CD4-positive, alpha-beta T cell (primary cell): ENCODE results near the gene FOSL2. TPM values are rescaled to one million over a fixed set of nuclear protein-coding genes. Genes with fewer than 3 reads are reported as not detected.

ENCODE experiments used
- ATAC-seq: fragments of 200-7000 bp; cut with Tn5 transposase; one replicate; pipeline ENCODE4 v1.10.0; 2022; ENCODE audit warnings: mild to moderate bottlenecking; ENCODE audit not compliant: poor library complexity
- CTCF ChIA-PET: fragments of 350-600 bp; sonication (Branson Sonifier 250); formaldehyde crosslinking; loops from one replicate; lab custom pipeline; 2021; ENCODE audit warnings: antibody characterized with exemption, inconsistent platforms; lab: Charles Lee
- POLR2A ChIA-PET: fragments of 350-600 bp; sonication (Branson Sonifier 250); formaldehyde crosslinking; loops from one replicate; lab custom pipeline; 2021; ENCODE audit warnings: antibody characterized with exemption, inconsistent platforms; lab: Charles Lee
- DNase-seq, 14 experiments: peaks; one replicate each; pipeline ENCODE4 v3.0.0-alpha.2; 2013 to 2020; ENCODE audit warnings: mixed read lengths in 2 of 14
- H3K27ac ChIP-seq, 2 donors: one replicate each; pipeline versions ENCODE4 v1.5.1 to v1.7.0; 2013; ENCODE audit warnings: low read length in 2 of 2, low read depth in 1 of 2, mild to moderate bottlenecking in 1 of 2
- H3K27me3 ChIP-seq, 2 experiments: 1 replicate in 1 of 2; 2 replicates in 1 of 2; pipeline versions ENCODE4 v1.6.1 to v1.7.0; 2013; ENCODE audit warnings: low read length in 2 of 2, control low read depth in 1 of 2, mild to moderate bottlenecking in 1 of 2, moderate library complexity in 1 of 2; ENCODE audit not compliant: insufficient read depth in 2 of 2, control insufficient read depth in 1 of 2
- H3K36me3 ChIP-seq: one replicate; pipeline ENCODE4 v1.6.1; 2013; ENCODE audit warnings: low read length, control low read depth; ENCODE audit not compliant: insufficient read depth
- H3K4me1 ChIP-seq: one replicate; pipeline ENCODE4 v1.6.1; 2013; ENCODE audit warnings: low read length, control low read depth; ENCODE audit not compliant: insufficient read depth
- H3K4me3 ChIP-seq: one replicate; pipeline ENCODE4 v1.5.1; 2013; ENCODE audit warnings: mild to moderate bottlenecking, low read length, moderate library complexity
- H3K9me3 ChIP-seq, 2 experiments: 1 replicate in 1 of 2; 2 replicates in 1 of 2; pipeline versions ENCODE4 v1.6.1 to v1.7.0; 2013; ENCODE audit warnings: low read length in 2 of 2, mild to moderate bottlenecking in 2 of 2, control low read depth in 1 of 2, moderate library complexity in 1 of 2; ENCODE audit not compliant: control insufficient read depth in 1 of 2, insufficient read depth in 1 of 2
- H3K27ac Mint-ChIP-seq: one replicate; pipeline ENCODE4 v1.8.0; 2020; ENCODE audit warnings: mixed read lengths
- H3K27me3 Mint-ChIP-seq: one replicate; pipeline ENCODE4 v1.8.0; 2021; ENCODE audit warnings: mixed read lengths
- H3K36me3 Mint-ChIP-seq: one replicate; pipeline ENCODE4 v1.8.0; 2021; ENCODE audit warnings: low read depth, mixed read lengths
- H3K4me1 Mint-ChIP-seq: one replicate; pipeline ENCODE4 v1.8.0; 2021; ENCODE audit warnings: low read depth, mixed read lengths
- H3K4me3 Mint-ChIP-seq: one replicate; pipeline ENCODE4 v1.8.0; 2020; ENCODE audit warnings: mild to moderate bottlenecking, mixed read lengths
- H3K9me3 Mint-ChIP-seq: one replicate; pipeline ENCODE4 v1.8.0; 2020; ENCODE audit warnings: mixed read lengths
- CTCF ChIP-seq: fragments of 200-600 bp; IDR thresholded peaks from one replicate; pipeline ENCODE4 v1.8.0; 2022; ENCODE audit warnings: antibody characterized with exemption, mild to moderate bottlenecking
- intact Hi-C, 2 experiments: fragments of 100-400 bp; cut with DNase I in 1 of 2; cut with micrococcal nuclease in 1 of 2; formaldehyde crosslinking; loops; one replicate each; pipeline versions ENCODE4 v1.15.1 to v1.9.0; 2023 to 2025; cut with DNase I, micrococcal nuclease
- total RNA-seq, 174 experiments: library from RNA in 2 of 174; stranded (reverse) in 2 of 174; gene quantifications; one replicate each; pipeline ENCODE4 v1.2.3 and lab custom pipeline; 2021 to 2026

FOSL2 gene
- total RNA-seq, 2 experiments from 2014 or later = 152 to 155 TPM

- no peaks in the 10 kb centered on the region for H3K27me3 Mint-ChIP-seq
- no peaks in the 10 kb centered on the region for H3K9me3 Mint-ChIP-seq
- POLR2A ChIA-PET = interaction anchor here (0.6 to 1.9 kb wide), 9 partner anchors 8 to 533 kb away, joined by 3 to 10 read pairs (median 3); partner anchors contain the start of genes FOSL2 and RBKS
- H3K36me3 Mint-ChIP-seq = no peaks in the 10 kb centered on the region
- ATAC-seq (no peak), DNase-seq (peak in 1 of 14 experiments; percentile 11)
- Histone ChIP-seq H3K27me3 (no peaks in the 10 kb centered on the region), H3K27ac (peak overlapping the region; percentile 52 to 67), H3K4me3 (peak overlapping the region; percentile 18), H3K4me1 (peaks cover 32% of the 10 kb centered on the region), H3K36me3 (no peaks in the 10 kb centered on the region), H3K9me3 (no peaks in the 10 kb centered on the region)
- peaks cover 42% of the 10 kb centered on the region for H3K4me1 Mint-ChIP-seq
- peak overlapping the region; percentile 82 for H3K27ac Mint-ChIP-seq
- H3K4me3 Mint-ChIP-seq = no peak overlapping the region
- intact Hi-C loops = loop anchor here in 1 of 2 experiments (1.0 kb wide), 1 partner anchor 13 kb away; no protein-coding TSS in a partner anchor
- CTCF ChIA-PET = no interaction called here
- no peak for TF ChIP-seq CTCF
Observed at GRCh38 chr2:28422908-28423741, 30.5 kb downstream of the FOSL2 start.

- intact Hi-C loops = loop anchor here in 1 of 2 experiments (1.0 kb wide), 1 partner anchor 14 kb away; no protein-coding TSS in a partner anchor
Observed at GRCh38 chr2:28423856-28424605, 31.4 kb downstream of the FOSL2 start.

More at GRCh38 chr2:28423856-28424605, 31.4 kb downstream of the FOSL2 start:
- Mint-ChIP-seq H3K36me3 (no peaks in the 10 kb centered on the region), H3K9me3 (no peaks in the 10 kb centered on the region), H3K27me3 (no peaks in the 10 kb centered on the region), H3K27ac (peak overlapping the region; percentile 82), H3K4me3 (peak overlapping the region; percentile 42), H3K4me1 (peaks cover 42% of the 10 kb centered on the region)
- TF ChIP-seq CTCF = no peak
- H3K4me1 ChIP-seq = peaks cover 32% of the 10 kb centered on the region
- peak overlapping the region; percentile 18 for H3K4me3 ChIP-seq
- no peaks in the 10 kb centered on the region for H3K9me3 ChIP-seq
- H3K36me3 ChIP-seq = no peaks in the 10 kb centered on the region
- DNase-seq = peak in 13 of 14 experiments; percentile 17 to 72 (median 48)
- peak overlapping the region; percentile 52 to 67 for H3K27ac ChIP-seq
- ATAC-seq = peak; percentile 91
- POLR2A ChIA-PET = interaction anchor here (0.6 to 1.9 kb wide), 9 partner anchors 9 to 534 kb away, joined by 3 to 10 read pairs (median 3); partner anchors contain the start of genes FOSL2 and RBKS
- no peaks in the 10 kb centered on the region for H3K27me3 ChIP-seq
- CTCF ChIA-PET = no interaction called here
